Lung (tissue), 12 donors: ENCODE results near the gene ADGRG1. TPM values are rescaled to one million over a fixed set of nuclear protein-coding genes. Genes with fewer than 3 reads are reported as not detected.
A peak's percentile ranks its signal among the peaks of the same experiment; 100 is the strongest.

ENCODE experiments used
- ATAC-seq: fragments of 200-7000 bp; cut with Tn5 transposase; one replicate; pipeline ENCODE4 v1.9.1; 2020; ENCODE audit warnings: moderate number of reproducible peaks; ENCODE audit not compliant: insufficient read depth, low FRiP score
- DNase-seq, 3 donors: peaks; one replicate each; pipeline ENCODE4 v3.0.0-alpha.2; 2013 to 2017
- H3K27ac ChIP-seq, 2 donors: one replicate each; pipeline ENCODE4 v1.5.1; 2013; ENCODE audit warnings: mild to moderate bottlenecking in 2 of 2, moderate library complexity in 2 of 2, control low read depth in 1 of 2, inconsistent platforms in 1 of 2, low read depth in 1 of 2, low read length in 1 of 2
- H3K27me3 ChIP-seq, 3 donors: one replicate each; pipeline ENCODE4 v1.5.1; 2013; ENCODE audit warnings: low read length in 2 of 3; ENCODE audit not compliant: control insufficient read depth in 3 of 3, insufficient read depth in 3 of 3
- H3K36me3 ChIP-seq, 4 donors: one replicate each; pipeline ENCODE4 v1.5.1; 2013; ENCODE audit warnings: low read length in 4 of 4, mild to moderate bottlenecking in 1 of 4, moderate library complexity in 1 of 4; ENCODE audit not compliant: control insufficient read depth in 4 of 4, insufficient read depth in 4 of 4
- H3K4me1 ChIP-seq, 5 donors: one replicate each; pipeline ENCODE4 v1.5.1; 2013; ENCODE audit warnings: low read length in 5 of 5, mild to moderate bottlenecking in 2 of 5, moderate library complexity in 1 of 5; ENCODE audit not compliant: control insufficient read depth in 5 of 5, insufficient read depth in 5 of 5
- H3K4me3 ChIP-seq: one replicate; pipeline ENCODE4 v1.5.1; 2013; ENCODE audit warnings: mild to moderate bottlenecking, control low read depth, moderate library complexity
- H3K9ac ChIP-seq, 2 donors: one replicate each; pipeline ENCODE4 v1.5.1; 2013; ENCODE audit warnings: low read length in 2 of 2, control low read depth in 1 of 2; ENCODE audit not compliant: insufficient read depth in 1 of 2
- H3K9me3 ChIP-seq, 4 donors: one replicate each; pipeline ENCODE4 v1.5.1; 2013; ENCODE audit warnings: low read length in 3 of 4, mild to moderate bottlenecking in 1 of 4, moderate library complexity in 1 of 4; ENCODE audit not compliant: control insufficient read depth in 4 of 4, insufficient read depth in 3 of 4
- WGBS, 2 donors: extraction: QIAGEN DNeasy Blood & Tissue Kit; methylation state at CpG; one replicate each; pipeline ENCODE4 v1.1.7; 2013; 5-methylcytosine and 5-hydroxymethylcytosine counted together
- polyA plus RNA-seq, 2 donors: library from polyadenylated mRNA; stranded (reverse); fragments of 200-250 nt; gene quantifications; one replicate each; pipeline ENCODE4 v1.2.1, GENCODE V29; 2013
- total RNA-seq, 2 donors: library from RNA; depleted of rRNA in 1 of 2; stranded (reverse); fragments of >200 nt in 1 of 2; gene quantifications; one replicate each; pipeline ENCODE4 v1.2.1, GENCODE V29; 2014 to 2021
- TF ChIP-seq, protein P1 (sequence below): IDR thresholded peaks from 2 replicates; pipeline ENCODE4 v1.5.1; 2012; ENCODE audit warnings: mild to moderate bottlenecking; ENCODE audit errors: control extremely low read depth, extremely low read depth
- donor health status: control.
- donor health status: control.
- donor health status: Bipolar disorder and iron deficiency.
- donor health status: healthy.
- donor health status: DM: yes; HTN: yes; CAD: no.

The ADGRG1 gene
- total and polyA plus RNA-seq, 4 donors, result 8.8 to 74.4 (median 28.0) TPM

DNA sequence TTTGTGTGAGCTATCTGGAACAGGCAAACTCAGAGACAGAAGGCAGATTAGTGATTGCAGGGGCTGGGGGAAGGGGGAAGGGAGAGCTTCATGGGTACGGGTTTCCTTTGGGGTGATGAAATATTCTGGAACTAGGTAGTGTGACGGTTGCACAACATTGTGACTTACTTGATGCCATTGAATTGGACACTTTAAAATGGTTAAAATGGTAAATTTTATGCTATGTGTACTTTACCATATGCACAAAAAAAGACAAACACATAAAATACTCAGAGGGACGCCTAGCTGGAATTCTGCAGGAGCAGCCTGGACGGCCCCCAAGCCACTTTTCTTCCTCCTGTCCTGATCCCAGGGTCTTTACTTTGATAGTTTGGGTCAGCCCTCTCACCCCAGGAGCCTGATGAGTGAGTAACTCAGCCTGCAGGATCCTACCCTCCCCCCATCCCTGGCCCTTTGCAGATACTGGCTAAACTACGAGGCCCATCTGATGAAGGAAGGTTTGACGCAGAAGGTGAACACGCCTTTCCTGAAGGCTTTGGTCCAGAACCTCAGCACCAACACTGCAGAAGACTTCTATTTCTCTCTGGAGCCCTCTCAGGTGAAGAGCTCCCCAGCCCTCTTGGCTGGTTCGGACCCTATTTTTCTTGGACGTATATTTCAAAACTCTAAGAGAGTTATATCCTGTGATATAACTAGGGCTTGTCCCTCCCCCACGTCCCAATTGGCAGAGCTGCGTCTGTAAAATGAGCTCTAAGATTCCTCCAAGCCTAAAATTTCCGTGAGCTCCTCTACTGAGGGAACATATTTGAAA lies 47.5 kb downstream of the ADGRG1 start:
- Histone ChIP-seq H3K9me3 (no peaks in the 10 kb centered on the region), H3K27me3 (peaks cover 0 to 2% (median 0%) of the 10 kb centered on the region in 3 donors), H3K4me1 (peaks cover 0 to 1% (median 0%) of the 10 kb centered on the region in 5 donors), H3K36me3 (no peaks in the 10 kb centered on the region), H3K9ac (no peak overlapping the region), H3K27ac (no peak overlapping the region), H3K4me3 (no peak overlapping the region)
- TF ChIP-seq, protein P1, sequence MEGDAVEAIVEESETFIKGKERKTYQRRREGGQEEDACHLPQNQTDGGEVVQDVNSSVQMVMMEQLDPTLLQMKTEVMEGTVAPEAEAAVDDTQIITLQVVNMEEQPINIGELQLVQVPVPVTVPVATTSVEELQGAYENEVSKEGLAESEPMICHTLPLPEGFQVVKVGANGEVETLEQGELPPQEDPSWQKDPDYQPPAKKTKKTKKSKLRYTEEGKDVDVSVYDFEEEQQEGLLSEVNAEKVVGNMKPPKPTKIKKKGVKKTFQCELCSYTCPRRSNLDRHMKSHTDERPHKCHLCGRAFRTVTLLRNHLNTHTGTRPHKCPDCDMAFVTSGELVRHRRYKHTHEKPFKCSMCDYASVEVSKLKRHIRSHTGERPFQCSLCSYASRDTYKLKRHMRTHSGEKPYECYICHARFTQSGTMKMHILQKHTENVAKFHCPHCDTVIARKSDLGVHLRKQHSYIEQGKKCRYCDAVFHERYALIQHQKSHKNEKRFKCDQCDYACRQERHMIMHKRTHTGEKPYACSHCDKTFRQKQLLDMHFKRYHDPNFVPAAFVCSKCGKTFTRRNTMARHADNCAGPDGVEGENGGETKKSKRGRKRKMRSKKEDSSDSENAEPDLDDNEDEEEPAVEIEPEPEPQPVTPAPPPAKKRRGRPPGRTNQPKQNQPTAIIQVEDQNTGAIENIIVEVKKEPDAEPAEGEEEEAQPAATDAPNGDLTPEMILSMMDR, result no peak
- WGBS, 2 donors, result 38 to 52% methylated on average over 12 of the region's 12 CpGs
- ATAC-seq (no peak), DNase-seq (peak in 1 of 3 donors; percentile 39)

- ATAC-seq, result no peak
- Histone ChIP-seq H3K27me3 (peaks cover 0 to 2% (median 0%) of the 10 kb centered on the region in 3 donors), H3K4me1 (peaks cover 0 to 1% (median 0%) of the 10 kb centered on the region in 5 donors), H3K9ac (no peak overlapping the region), H3K36me3 (no peaks in the 10 kb centered on the region), H3K4me3 (no peak overlapping the region), H3K27ac (no peak overlapping the region), H3K9me3 (no peaks in the 10 kb centered on the region)
- 85 to 88% methylated on average over 4 of the region's 4 CpGs for WGBS, 2 donors
- DNase-seq, result no peak
- TF ChIP-seq, protein P1, result no peak
Measured at GRCh38 chr16:57676553-57677085, 48.2 kb downstream of the ADGRG1 start.

DNA sequence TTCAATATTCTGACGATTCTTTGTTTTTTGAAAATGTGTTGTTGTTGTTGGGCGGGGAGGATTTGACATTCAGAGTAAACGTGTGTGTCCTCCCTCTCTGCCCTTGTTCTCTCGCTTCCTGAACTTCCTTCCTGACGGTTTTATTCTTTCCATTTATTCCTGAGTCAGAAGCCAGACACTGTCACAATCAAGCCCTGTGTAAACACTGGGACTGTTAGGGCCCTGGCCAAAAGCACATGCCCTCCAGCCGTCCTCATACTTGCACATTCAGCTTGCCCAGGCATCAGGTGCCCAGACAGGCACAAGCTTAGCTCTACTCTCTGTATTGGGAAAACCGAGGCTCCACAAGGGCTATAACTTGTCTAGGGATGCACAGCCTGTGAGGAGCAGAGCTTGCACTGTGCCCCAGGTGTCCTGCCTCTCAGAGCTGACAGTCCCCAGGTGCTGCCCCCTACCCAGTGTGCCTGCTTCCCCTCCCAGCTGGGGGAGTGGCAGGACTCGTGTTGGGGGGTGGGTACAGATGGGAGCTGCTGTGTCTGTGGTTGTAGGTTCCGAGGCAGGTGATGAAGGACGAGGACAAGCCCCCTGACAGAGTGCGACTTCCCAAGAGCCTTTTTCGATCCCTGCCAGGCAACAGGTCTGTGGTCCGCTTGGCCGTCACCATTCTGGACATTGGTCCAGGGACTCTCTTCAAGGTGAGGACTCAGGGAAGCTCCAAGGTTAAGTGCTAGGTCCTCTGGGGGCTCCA lies 49.4 kb downstream of the ADGRG1 start:
- ATAC-seq, result no peak
- Histone ChIP-seq H3K4me1 (peaks cover 0 to 1% (median 0%) of the 10 kb centered on the region in 5 donors), H3K27ac (no peak overlapping the region), H3K27me3 (peaks cover 0 to 2% (median 0%) of the 10 kb centered on the region in 3 donors), H3K9ac (no peak overlapping the region), H3K9me3 (no peaks in the 10 kb centered on the region), H3K36me3 (no peaks in the 10 kb centered on the region), H3K4me3 (no peak overlapping the region)
- TF ChIP-seq, protein P1, result no peak
- no peak for DNase-seq
- WGBS, 2 donors, result 55 to 59% methylated on average over 14 of the region's 14 CpGs
